Right kidney (tissue), 1 donor: Measurements from ENCODE around the gene DLGAP4.
"Not testable (repeated sequence)": the region's sequence is repeated elsewhere in the genome, so short reads cannot be mapped to it uniquely, and the experiment has no call there.

Source experiments
- DNase-seq: peaks from one replicate; pipeline ENCODE4 v3.0.0-alpha.2; 2016

The DLGAP4 gene

DNA sequence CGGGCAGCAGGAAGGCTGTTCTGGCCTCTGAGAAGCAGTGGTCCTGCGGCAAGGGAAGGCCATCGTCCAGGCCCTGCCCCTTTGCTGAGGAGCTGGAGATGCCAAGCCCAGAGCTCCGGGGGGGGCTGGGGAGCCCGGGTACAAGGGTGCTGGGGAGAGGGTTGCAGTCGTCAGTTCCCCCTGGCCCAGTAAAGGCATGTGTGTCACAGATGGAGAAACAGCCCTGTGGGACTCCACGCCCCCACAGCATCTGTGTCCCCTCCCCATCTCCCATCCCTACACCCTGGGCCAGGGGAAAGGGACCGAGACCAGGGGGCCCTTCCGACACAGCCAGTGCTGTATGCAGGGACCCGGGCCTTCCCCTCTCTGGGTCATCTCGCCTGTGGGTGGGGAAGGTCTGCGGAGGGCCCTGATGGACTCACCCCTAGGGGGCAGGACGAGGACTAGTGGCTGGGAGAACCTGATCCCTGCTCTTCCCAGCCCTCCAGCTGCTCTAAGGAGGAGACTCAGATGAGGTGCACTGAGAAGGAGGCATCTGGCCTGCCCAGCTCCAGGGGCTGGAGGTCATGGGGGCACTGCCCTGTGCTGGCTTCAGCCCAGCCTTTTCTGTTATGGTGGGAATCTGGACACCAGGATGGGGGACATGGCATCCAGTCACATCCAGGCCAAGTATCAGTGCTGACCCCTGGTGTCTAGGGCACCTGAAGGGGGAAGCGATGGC, 235.8 kb downstream of the DLGAP4 start:
- no peak for DNase-seq

- DNase-seq = no peak
Observed at GRCh38 chr20:36542516-36543183, 236.5 kb downstream of the DLGAP4 start.

DNA sequence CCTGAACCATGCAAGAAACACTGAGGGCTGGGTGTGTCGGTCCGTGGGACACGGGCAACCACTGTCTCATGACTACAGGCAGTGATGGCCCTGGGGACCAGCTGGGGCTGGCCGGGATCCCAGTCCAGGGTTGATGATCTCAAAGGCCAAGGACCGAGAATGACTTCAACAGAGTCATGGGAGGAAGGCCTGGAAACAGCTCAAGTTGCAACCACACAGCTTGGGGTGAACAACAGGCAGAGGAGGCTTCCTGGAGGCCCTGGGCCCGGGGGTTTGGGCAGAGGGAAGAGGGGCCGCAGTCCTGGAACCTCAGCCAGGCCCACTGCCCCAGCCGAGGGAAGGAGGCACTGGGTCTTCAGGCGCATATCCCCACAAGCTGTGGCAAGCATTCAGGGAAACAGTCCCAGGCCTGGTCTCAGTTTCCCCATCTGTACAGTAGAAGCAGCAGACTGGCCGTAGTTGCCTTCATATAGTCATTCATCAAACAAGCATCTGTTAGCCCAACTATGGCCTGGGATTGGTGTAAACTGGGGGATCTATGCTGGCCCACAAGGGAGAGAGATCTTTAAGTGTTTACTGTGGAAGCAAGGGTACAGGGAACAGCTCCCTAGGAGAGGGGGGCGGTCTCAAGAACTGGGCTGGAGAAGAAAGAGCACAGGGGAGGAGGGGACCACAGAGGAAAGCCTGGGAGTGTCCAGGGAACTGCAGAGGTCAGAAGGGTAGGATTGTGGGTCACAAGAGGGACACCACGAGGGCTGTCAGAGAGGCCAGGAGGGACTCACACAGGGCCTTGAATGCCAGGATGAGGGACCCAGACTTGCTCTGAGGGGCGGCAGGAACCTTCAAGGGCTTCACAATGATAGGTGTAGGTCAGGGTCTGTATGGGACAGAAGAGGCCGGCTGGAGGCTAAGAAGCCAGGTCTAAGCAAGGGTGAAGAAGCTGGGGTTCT, 237.3 kb downstream of the DLGAP4 start:
- no peak for DNase-seq

DNA sequence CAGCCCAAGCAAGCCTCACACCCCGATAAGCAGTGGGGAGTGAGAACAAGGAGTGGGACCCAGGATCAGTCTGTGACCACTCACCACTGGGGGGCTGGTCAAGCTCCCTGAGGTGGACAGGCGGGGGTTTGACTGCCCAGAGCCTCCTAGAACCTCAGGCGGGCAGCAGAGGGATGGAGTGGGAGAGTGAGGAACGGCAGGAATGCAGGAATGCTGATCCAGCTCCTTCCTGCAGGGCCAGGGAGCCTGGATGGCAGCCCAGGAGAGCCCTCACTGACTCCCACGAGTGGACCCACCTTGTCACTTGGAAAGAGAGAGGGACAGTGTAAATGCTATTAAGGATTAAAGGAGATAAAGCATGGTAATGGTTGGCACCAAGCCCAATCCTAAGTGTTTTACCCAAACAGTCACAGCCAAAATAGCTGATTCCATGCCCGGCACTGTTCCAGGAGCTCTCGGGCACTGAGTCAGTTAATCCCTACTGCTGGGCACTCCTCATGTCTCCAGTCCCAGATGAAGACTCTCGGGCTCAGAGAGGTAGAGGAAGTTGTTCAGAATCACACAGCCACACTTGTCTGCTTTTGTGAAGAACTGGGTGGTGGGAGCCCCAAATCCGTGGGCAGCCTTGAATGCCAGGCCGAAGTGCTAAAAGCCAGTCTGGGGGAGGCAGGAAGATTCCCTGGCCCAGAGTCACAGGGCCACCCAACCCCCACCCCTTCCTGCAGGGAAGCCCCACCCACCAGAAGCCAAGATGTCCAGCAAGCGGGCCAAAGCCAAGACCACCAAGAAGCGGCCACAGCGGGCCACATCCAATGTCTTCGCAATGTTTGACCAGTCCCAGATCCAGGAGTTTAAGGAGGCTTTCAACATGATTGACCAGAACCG, 238.2 kb downstream of the DLGAP4 start:
- no peak for DNase-seq

DNA sequence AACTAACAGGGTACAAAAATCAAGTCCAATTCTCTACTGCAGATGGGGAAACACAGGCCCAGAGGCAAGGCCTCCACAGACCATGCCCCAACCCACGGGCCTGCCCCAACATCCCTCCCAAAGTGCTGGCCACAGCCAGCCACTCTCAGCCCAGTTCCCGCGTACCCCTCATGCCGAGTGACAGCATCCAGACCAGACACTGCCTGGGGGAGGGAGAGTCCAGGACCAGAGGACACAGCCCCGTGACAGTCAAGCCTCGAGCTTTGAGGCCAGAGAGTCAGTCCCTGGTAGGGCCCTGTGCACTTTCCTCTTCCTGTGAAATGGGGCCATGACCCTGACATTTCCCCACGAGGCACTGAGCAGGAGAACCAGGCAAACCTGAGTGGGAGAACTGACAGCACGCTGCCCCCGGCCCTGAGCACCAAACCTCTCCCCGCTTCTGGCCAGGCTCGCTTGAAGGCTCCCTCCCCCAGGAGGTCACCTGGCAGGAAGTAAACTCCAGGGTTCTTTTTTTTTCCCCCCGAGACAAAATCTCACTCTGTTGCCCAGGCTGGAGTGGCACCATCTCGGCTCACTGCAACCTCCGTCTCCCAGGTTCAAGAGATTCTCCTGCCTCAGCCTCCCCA, 240.1 kb downstream of the DLGAP4 start:
- DNase-seq = no peak

DNA sequence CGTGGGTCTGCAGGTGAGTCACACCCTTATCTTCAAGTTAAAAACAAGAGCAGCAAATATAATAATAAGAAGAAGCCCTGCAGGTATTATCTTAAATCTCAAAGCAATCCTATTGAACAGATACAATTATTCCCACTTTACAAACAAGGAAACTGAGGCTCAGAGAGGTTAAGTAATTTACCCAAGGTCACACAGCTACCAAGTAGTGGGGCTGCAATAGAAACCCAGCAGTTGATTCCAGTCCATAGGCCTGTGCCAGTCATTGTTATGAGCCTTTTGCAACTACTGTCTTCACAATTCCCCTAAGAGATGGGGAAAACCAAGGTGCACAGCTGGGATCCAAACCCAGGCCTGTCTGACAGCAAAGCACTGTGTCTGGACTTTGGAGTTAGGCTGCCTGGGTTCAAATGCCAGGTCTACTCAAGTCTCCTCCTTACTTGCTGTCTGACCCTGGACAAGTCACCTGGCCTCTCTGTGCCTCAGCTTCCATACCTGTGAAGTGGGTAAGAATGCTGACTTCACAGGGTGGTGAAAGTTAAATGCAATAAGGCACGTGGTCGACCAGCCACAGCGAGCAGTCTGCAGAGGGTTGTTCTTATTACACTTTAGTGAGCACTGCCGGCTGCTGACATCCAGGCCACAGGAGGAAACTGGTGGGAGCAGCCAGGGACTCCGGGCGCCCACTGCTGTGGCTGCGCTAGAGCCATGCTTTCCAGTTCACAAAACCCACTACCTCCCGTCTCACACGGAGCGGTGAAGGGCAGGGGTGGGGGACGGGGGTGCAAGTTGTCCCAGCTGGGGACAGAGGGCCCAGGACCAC, 241.3 kb downstream of the DLGAP4 start:
- no peak for DNase-seq

GRCh38 chr20:36548006-36548315, 241.8 kb downstream of the DLGAP4 start:
- no peak for DNase-seq

- DNase-seq = no peak
Observed at GRCh38 chr20:36548704-36549627, 242.8 kb downstream of the DLGAP4 start.

DNA sequence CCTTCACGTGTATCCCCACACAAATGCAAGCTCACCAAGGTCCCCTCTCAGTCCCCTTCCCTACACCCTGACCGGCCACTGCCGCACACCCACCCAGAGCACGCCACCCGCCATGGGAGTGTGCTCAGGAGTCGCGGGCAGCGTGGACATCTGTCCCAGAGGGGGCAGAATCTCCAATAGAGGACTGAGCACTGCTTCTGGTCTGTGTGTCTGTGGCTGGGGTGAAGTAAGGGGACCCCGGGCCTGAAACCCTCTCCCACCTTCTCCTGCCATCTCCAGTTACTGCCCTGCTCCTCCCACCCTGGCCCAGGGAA, 243.4 kb downstream of the DLGAP4 start:
- no peak for DNase-seq

- no peak for DNase-seq
Observed at GRCh38 chr20:36549942-36550789, 244.0 kb downstream of the DLGAP4 start.

DNA sequence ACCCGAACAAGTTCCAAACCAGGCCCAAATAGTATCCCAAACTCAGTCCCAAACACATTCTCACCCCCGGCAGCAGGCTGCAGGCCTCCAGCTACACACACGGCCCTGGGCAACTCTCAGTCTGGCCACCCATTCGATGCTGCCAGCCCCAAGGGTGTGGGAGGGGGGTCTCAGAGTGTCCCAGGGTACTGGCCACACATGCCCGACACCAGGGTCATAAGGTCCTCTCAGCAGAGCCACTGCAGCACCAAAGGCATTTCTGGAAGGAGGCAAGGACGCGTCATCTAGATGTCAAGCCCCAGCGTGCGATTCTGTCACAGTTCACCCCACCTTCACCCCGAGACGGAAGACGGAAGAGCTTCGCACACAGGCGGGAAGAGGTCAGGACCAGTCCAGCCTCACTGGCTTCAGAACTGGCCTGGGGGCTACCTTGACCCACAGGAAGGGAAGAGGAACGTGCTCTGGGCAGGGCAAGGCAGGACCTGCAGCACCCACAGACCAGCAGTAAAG, 244.7 kb downstream of the DLGAP4 start:
- DNase-seq = no peak

- no peak for DNase-seq
Observed at GRCh38 chr20:36555248-36555647, 249.1 kb downstream of the DLGAP4 start.

DNA sequence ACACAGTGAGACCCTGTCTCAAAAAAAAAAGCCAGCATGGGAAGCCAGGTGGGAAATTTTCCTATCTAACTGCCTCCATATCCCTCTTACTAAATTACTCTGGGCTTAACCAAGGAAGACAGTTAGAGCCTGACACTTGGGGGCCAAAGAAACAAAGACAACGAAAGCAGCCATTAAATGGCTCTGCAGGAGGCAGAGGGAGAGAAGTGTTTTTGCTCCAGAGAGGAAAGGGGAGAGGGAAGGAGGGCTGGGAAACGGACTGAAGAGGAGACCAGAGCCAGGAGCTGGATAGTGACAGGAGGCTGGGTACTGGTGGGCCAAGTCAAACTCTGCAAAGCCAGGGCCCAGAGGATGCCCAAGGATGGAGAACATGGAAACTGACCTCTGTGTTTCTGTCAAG, 256.6 kb downstream of the DLGAP4 start:
- DNase-seq = no peak

DNA sequence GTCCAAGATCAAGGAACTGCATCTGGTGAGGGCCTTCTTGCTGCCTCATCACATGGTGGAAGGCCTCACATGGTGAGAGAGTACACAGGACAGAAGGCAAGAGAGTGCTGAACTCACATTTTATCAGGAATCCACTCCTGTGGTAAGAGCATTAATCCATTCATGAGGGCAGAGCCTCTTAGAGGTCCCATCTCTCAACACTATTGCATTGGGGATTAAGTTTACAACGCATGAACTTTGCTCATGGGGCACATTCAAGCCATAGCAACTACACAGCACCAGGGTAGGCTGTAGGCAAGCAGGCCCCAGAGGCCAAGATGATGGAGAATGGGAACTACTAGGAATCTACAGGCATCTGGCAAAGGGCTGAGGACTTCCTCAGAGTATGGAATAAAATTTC, 257.2 kb downstream of the DLGAP4 start:
- DNase-seq = no peak

DNA sequence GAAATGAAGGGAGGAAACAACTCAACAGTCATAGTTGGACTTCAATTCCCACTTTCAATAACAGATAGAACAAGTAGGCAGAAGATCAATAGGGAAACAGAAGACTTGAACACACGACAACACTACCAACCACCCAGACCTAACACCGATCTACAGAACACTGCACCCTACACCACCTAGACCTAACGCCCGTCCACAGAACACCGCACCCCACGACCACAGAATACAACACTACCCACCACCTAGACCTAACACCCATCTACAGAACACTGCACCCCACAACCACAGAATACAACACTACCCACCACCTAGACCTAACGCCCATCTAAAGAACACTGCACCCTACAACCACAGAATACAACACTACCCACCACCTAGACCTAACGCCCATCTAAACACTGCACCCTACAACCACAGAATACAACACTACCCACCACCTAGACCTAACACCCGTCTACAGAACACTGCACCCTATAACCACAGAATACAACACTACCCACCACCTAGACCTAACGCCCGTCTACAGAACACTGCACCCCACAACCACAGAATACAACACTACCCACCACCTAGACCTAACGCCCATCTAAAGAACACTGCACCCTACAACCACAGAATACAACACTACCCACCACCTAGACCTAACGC, 258.1 kb downstream of the DLGAP4 start:
- DNase-seq = not testable (repeated sequence)

DNA sequence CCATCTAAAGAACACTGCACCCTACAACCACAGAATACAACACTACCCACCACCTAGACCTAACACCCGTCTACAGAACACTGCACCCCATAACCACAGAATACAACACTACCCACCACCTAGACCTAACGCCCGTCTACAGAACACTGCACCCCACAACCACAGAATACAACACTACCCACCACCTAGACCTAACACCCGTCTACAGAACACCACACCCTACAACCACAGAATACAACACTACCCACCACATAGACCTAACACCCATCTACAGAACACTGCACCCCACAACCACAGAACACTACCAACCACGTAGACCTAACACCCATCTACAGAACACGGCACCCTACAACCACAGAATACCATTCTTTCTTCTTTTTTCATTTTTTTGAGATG, 258.6 kb downstream of the DLGAP4 start:
- not testable (repeated sequence) for DNase-seq

DNA sequence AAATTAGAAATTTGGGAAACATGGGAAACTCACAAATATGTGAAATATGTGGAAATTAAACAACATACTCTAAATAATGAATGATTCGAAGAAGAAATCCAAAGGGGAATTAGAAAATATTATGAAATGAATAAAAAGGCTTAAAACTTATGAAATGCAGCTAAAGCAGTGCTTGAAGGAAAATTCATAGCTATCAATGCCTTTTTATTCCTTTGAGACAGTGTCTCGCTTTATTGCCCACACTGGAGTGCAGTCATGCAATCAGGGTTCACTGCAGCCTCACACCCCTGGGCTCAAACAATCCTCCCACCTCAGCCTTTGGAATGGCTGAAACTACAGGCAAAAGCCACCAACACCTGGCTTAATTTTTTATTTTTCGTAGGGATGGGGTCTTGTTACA, 259.4 kb downstream of the DLGAP4 start:
- no peak for DNase-seq

GRCh38 chr20:36569847-36570429, 263.8 kb downstream of the DLGAP4 start:
- DNase-seq = no peak
